GM21390 (cell line): ENCODE results near the gene COL23A1.

Experiments
- ATAC-seq: cut with Tn5 transposase; IDR thresholded peaks from one replicate; pipeline ENCODE4 v1.9.1; 2021; ENCODE audit not compliant: unreplicated experiment

The COL23A1 gene

GRCh38 chr5:178440181-178440580 lies 150.0 kb downstream of the COL23A1 start:
- ATAC-seq, result no peak

- ATAC-seq, result no peak
These were observed 150.6 kb downstream of the COL23A1 start for GRCh38 chr5:178439493-178440180.

- no peak for ATAC-seq
These were observed 151.4 kb downstream of the COL23A1 start for GRCh38 chr5:178438796-178439195.

GRCh38 chr5:178437386-178438075 lies 152.7 kb downstream of the COL23A1 start:
- ATAC-seq, result no peak

GRCh38 chr5:178436326-178436940 lies 153.8 kb downstream of the COL23A1 start:
- ATAC-seq, result no peak

- no peak for ATAC-seq
These were observed 154.6 kb downstream of the COL23A1 start for GRCh38 chr5:178435321-178436238.

- no peak for ATAC-seq
These were observed 155.3 kb downstream of the COL23A1 start for GRCh38 chr5:178434851-178435250.

- no peak for ATAC-seq
These were observed 156.0 kb downstream of the COL23A1 start for GRCh38 chr5:178434016-178434761.

- ATAC-seq, result no peak
These were observed 156.9 kb downstream of the COL23A1 start for GRCh38 chr5:178433273-178433775.

- no peak for ATAC-seq
These were observed 157.5 kb downstream of the COL23A1 start for GRCh38 chr5:178432421-178433272.

GRCh38 chr5:178431782-178432165 lies 158.4 kb downstream of the COL23A1 start:
- no peak for ATAC-seq

- ATAC-seq, result no peak
These were observed 159.0 kb downstream of the COL23A1 start for GRCh38 chr5:178431063-178431781.

GRCh38 chr5:178430186-178431062 lies 159.8 kb downstream of the COL23A1 start:
- no peak for ATAC-seq

GRCh38 chr5:178429491-178430185 lies 160.6 kb downstream of the COL23A1 start:
- ATAC-seq, result no peak

GRCh38 chr5:178429156-178429468 lies 161.1 kb downstream of the COL23A1 start:
- ATAC-seq, result no peak

GRCh38 chr5:178428341-178429155 lies 161.6 kb downstream of the COL23A1 start:
- no peak for ATAC-seq
